ENCODE data around the gene TNFRSF1B. TPM values are rescaled to one million over a fixed set of nuclear protein-coding genes. Genes with fewer than 3 reads are reported as not detected.

TNFRSF1B gene
- total RNA-seq, 3 donors from 2014 or later (not counting 1 experiment from before 2014, with no cell fraction given) = 152 to 173 (median 172) TPM

DNA sequence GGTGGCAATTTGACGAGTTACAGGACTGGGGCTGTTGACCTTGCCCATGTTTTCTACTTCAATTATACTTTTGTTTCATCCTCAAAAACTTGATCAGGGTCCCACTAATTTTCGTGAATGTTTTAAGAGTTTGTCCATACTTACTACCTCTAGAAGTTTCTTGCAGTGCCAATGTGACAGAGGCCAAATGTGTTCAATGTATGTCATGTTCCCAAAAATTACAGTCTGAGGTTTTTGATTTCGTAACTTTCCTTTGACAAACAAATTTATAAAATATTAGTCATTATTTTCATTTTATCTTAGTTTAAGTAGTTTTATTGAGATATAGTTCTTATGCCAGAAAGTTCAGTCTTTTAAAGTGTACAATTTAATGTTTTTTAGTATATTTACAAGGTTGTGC lies 78.3 kb downstream of the TNFRSF1B start:
- intact Hi-C loops (cut with micrococcal nuclease) = no loop called here
- Histone ChIP-seq H3K9me3 (ENCODE audit: control insufficient read depth, insufficient read depth, low read length) (no peaks in the 10 kb centered on the region), H3K4me3 (ENCODE audit: low read length) (no peak overlapping the region), H3K36me3 (ENCODE audit: control insufficient read depth, insufficient read depth, low read length) (peaks cover 51% of the 10 kb centered on the region), H3K27ac (ENCODE audit: low read length) (no peak overlapping the region), H3K27me3 (ENCODE audit: control insufficient read depth, insufficient read depth, low read length) (no peaks in the 10 kb centered on the region), H3K4me1 (ENCODE audit: control insufficient read depth, insufficient read depth, low read length) (no peaks in the 10 kb centered on the region)
- TF ChIP-seq, protein P1, sequence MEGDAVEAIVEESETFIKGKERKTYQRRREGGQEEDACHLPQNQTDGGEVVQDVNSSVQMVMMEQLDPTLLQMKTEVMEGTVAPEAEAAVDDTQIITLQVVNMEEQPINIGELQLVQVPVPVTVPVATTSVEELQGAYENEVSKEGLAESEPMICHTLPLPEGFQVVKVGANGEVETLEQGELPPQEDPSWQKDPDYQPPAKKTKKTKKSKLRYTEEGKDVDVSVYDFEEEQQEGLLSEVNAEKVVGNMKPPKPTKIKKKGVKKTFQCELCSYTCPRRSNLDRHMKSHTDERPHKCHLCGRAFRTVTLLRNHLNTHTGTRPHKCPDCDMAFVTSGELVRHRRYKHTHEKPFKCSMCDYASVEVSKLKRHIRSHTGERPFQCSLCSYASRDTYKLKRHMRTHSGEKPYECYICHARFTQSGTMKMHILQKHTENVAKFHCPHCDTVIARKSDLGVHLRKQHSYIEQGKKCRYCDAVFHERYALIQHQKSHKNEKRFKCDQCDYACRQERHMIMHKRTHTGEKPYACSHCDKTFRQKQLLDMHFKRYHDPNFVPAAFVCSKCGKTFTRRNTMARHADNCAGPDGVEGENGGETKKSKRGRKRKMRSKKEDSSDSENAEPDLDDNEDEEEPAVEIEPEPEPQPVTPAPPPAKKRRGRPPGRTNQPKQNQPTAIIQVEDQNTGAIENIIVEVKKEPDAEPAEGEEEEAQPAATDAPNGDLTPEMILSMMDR (IDR thresholded peaks at IDR 0.05) = no peak
- Mint-ChIP-seq H3K4me1 (peaks cover 0 to 6% of the 10 kb centered on the region in 2 donors), H3K4me3 (no peak overlapping the region), H3K27me3 (ENCODE audit: low read depth in 2 of 2) (no peaks in the 10 kb centered on the region), H3K9me3 (no peaks in the 10 kb centered on the region), H3K27ac (no peak overlapping the region), H3K36me3 (peaks cover 18% of the 10 kb centered on the region)
- ATAC-seq (no peak), DNase-seq (no peak)
- 50% methylated on average over 2 of the region's 3 CpGs for WGBS (ENCODE audit: insufficient coverage)

DNA sequence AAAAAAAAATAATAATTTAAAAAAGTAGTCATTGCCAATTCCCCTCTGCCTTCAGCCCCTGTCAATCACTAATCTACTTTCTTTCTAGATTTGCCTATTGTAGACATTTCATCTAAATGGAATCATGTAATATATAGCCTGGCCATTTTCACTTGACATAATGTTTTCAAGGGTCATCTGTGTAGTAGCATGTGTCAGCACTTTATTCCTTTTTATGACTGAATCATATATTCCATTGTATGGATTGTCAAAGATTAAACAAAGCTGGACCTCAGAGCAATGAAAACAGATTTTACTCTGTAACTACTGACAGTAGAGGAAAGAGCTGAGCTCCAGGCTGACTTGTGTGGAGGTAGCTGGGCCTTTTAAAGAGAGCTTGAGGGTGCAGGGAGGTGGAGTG lies 78.9 kb downstream of the TNFRSF1B start:
- H3K4me1 Mint-ChIP-seq = peaks cover 0 to 6% of the 10 kb centered on the region in 2 donors
- DNase-seq = no peak
- no peaks in the 10 kb centered on the region for H3K9me3 ChIP-seq (ENCODE audit: control insufficient read depth, insufficient read depth, low read length)
- H3K27ac ChIP-seq (ENCODE audit: low read length) = no peak overlapping the region
- H3K36me3 Mint-ChIP-seq = peaks cover 18% of the 10 kb centered on the region
- H3K36me3 ChIP-seq (ENCODE audit: control insufficient read depth, insufficient read depth, low read length) = peaks cover 56% of the 10 kb centered on the region
- H3K4me3 ChIP-seq (ENCODE audit: low read length) = no peak overlapping the region
- H3K27ac Mint-ChIP-seq = no peak overlapping the region
- intact Hi-C loops (cut with micrococcal nuclease) = no loop called here
- no peak overlapping the region for H3K4me3 Mint-ChIP-seq
- H3K9me3 Mint-ChIP-seq = no peaks in the 10 kb centered on the region
- TF ChIP-seq, protein P1 (IDR thresholded peaks at IDR 0.05) = no peak
- H3K4me1 ChIP-seq (ENCODE audit: control insufficient read depth, insufficient read depth, low read length) = no peaks in the 10 kb centered on the region
- no peaks in the 10 kb centered on the region for H3K27me3 Mint-ChIP-seq (ENCODE audit: low read depth in 2 of 2)
- H3K27me3 ChIP-seq (ENCODE audit: control insufficient read depth, insufficient read depth, low read length) = no peaks in the 10 kb centered on the region
- ATAC-seq = no peak

DNA sequence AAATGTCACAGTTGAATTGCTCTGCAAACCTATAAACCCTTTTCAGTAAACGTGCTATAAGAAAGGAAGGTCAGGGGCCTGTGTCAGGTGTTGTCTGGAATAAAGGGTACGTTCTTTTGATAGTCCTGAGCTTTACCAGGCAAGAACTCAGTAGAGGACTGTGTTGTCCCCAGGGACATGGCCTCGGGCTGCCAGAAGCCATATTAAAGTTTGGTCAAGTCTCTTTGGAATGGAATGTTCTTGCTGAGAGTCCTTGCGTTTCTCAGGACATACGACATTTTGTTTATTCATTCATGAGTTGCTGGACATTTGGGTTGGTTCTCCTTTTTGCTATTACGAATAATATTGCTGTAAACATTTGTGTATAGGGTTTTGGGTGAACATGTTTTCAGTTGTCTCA lies 79.8 kb downstream of the TNFRSF1B start:
- peaks cover 62% of the 10 kb centered on the region for H3K36me3 ChIP-seq (ENCODE audit: control insufficient read depth, insufficient read depth, low read length)
- peaks cover 23% of the 10 kb centered on the region for H3K36me3 Mint-ChIP-seq

DNA sequence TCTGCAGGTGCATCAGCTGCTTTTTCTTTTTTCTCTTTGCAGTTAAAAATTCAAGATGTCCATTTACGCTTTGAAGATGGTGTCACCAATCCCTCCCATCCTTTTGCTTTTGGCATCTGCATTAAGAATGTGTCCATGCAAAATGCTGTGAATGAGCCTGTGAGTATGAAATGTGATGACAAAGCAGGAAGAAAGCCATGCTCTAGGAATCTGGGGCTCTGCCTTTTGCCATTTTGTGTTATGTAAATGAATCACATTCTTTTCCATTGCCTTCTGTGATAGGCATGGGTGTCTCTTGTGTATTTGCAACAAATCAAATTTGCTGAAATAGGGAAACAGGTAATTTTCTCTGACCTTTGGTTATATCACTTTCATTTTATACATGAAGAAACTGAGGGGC lies 82.4 kb downstream of the TNFRSF1B start:
- no peaks in the 10 kb centered on the region for H3K9me3 Mint-ChIP-seq
- intact Hi-C loops (cut with micrococcal nuclease) = no loop called here
- H3K9me3 ChIP-seq (ENCODE audit: control insufficient read depth, insufficient read depth, low read length) = no peaks in the 10 kb centered on the region
- no peaks in the 10 kb centered on the region for H3K4me1 Mint-ChIP-seq
- H3K27ac ChIP-seq (ENCODE audit: low read length) = no peak overlapping the region
- peaks cover 27% of the 10 kb centered on the region for H3K36me3 Mint-ChIP-seq
- H3K4me1 ChIP-seq (ENCODE audit: control insufficient read depth, insufficient read depth, low read length) = no peaks in the 10 kb centered on the region
- peaks cover 63% of the 10 kb centered on the region for H3K36me3 ChIP-seq (ENCODE audit: control insufficient read depth, insufficient read depth, low read length)
- no peak overlapping the region for H3K4me3 Mint-ChIP-seq
- H3K27me3 ChIP-seq (ENCODE audit: control insufficient read depth, insufficient read depth, low read length) = no peaks in the 10 kb centered on the region
- no peak overlapping the region for H3K27ac Mint-ChIP-seq
- 100% methylated on average over 1 of the region's 1 CpG for WGBS (ENCODE audit: insufficient coverage)
- TF ChIP-seq, protein P1 (IDR thresholded peaks at IDR 0.05) = no peak
- DNase-seq (no peak), ATAC-seq (no peak)
- H3K27me3 Mint-ChIP-seq (ENCODE audit: low read depth in 2 of 2) = no peaks in the 10 kb centered on the region
- H3K4me3 ChIP-seq (ENCODE audit: low read length) = no peak overlapping the region

More for the DNA sequence above, 79.8 kb downstream of the TNFRSF1B start:
- H3K4me1 ChIP-seq (ENCODE audit: control insufficient read depth, insufficient read depth, low read length) = no peaks in the 10 kb centered on the region
- Mint-ChIP-seq H3K27me3 (ENCODE audit: low read depth in 2 of 2) (no peaks in the 10 kb centered on the region), H3K9me3 (no peaks in the 10 kb centered on the region), H3K27ac (no peak overlapping the region), H3K4me3 (no peak overlapping the region), H3K4me1 (peaks cover 0 to 6% of the 10 kb centered on the region in 2 donors)
- 97% methylated on average over 6 of the region's 6 CpGs for WGBS (ENCODE audit: insufficient coverage)
- DNase-seq (no peak), ATAC-seq (no peak)
- no peaks in the 10 kb centered on the region for H3K9me3 ChIP-seq (ENCODE audit: control insufficient read depth, insufficient read depth, low read length)
- no peak overlapping the region for H3K4me3 ChIP-seq (ENCODE audit: low read length)
- TF ChIP-seq, protein P1 (IDR thresholded peaks at IDR 0.05) = no peak
- H3K27ac ChIP-seq (ENCODE audit: low read length) = no peak overlapping the region
- no peaks in the 10 kb centered on the region for H3K27me3 ChIP-seq (ENCODE audit: control insufficient read depth, insufficient read depth, low read length)
- intact Hi-C loops (cut with micrococcal nuclease) = no loop called here
